Caco-2 (cell line): Measurements from ENCODE around the gene TSSK2. TPM values are rescaled to one million over a fixed set of nuclear protein-coding genes. Genes with fewer than 3 reads are reported as not detected.

Source experiments
- BruUV-seq: library from RNA; stranded (reverse); fragments of 400-500 nt; replicated peaks from 2 replicates; lab custom pipeline; 2021; lab: Mats Ljungman, UMichigan
- CTCF ChIA-PET: fragments of 300-600 bp; sonication (Branson Sonifier 250); formaldehyde crosslinking; loops from one replicate; lab custom pipeline; 2022; ENCODE audit warnings: antibody characterized with exemption; lab: Charles Lee
- POLR2A ChIA-PET: fragments of 300-600 bp; sonication (Branson Sonifier 250); formaldehyde crosslinking; loops from one replicate; lab custom pipeline; 2022; ENCODE audit warnings: antibody characterized with exemption; lab: Charles Lee
- DNase-seq, 2 experiments: peaks; one replicate each; pipeline versions ENCODE4 v3.0.0 to v3.0.0-alpha.2; 2020 to 2022
- H3K27me3 ChIP-seq: replicated peaks from 2 replicates; pipeline ENCODE4 v1.6.0; 2011; ENCODE audit warnings: low read length; ENCODE audit not compliant: control insufficient read depth, insufficient read depth
- H3K36me3 ChIP-seq: 2 replicates; pipeline ENCODE4 v1.5.1; 2011; ENCODE audit warnings: low read length; ENCODE audit not compliant: control insufficient read depth, insufficient read depth
- H3K4me1 ChIP-seq: fragments of 250-450 bp; sonication (Bioruptor Pico); 2 replicates; pipeline ENCODE4 v1.5.1; 2020; ENCODE audit warnings: mild to moderate bottlenecking
- H3K4me3 ChIP-seq: 2 replicates; pipeline ENCODE4 v1.5.1; 2011; ENCODE audit warnings: low read depth, mild to moderate bottlenecking, control low read depth, low read length
- H3K9me3 ChIP-seq: fragments of 250-450 bp; sonication (Bioruptor Pico); 2 replicates; pipeline ENCODE4 v1.5.1; 2020; ENCODE audit warnings: mild to moderate bottlenecking, moderate library complexity
- H3K27ac Mint-ChIP-seq: one replicate; pipeline ENCODE4 v1.8.0; 2022; ENCODE audit warnings: mixed read lengths; ENCODE audit not compliant: unreplicated experiment
- H3K27me3 Mint-ChIP-seq: one replicate; pipeline ENCODE4 v1.8.0; 2022; ENCODE audit warnings: mixed read lengths; ENCODE audit not compliant: insufficient read depth, unreplicated experiment
- H3K36me3 Mint-ChIP-seq: one replicate; pipeline ENCODE4 v1.8.0; 2022; ENCODE audit warnings: mild to moderate bottlenecking, mixed read lengths; ENCODE audit not compliant: insufficient read depth, unreplicated experiment
- H3K4me1 Mint-ChIP-seq: one replicate; pipeline ENCODE4 v1.8.0; 2022; ENCODE audit warnings: low read depth, mixed read lengths; ENCODE audit not compliant: unreplicated experiment
- H3K4me3 Mint-ChIP-seq: one replicate; pipeline ENCODE4 v1.8.0; 2022; ENCODE audit warnings: mild to moderate bottlenecking, moderate library complexity, mixed read lengths; ENCODE audit not compliant: unreplicated experiment
- H3K9me3 Mint-ChIP-seq: one replicate; pipeline ENCODE4 v1.8.0; 2022; ENCODE audit warnings: mixed read lengths; ENCODE audit not compliant: unreplicated experiment
- intact Hi-C: fragments of 100-400 bp; cut with micrococcal nuclease; formaldehyde crosslinking; loops from one replicate; pipeline ENCODE4 v1.10.0; 2022; ENCODE audit not compliant: unreplicated experiment
- total RNA-seq: library from RNA; stranded (reverse); gene quantifications from 2 replicates; pipeline ENCODE4 v1.2.3, GENCODE V29; 2022
- TF ChIP-seq, protein P1 (sequence below), 2 experiments: fragments of 200-600 bp in 1 of 2; IDR thresholded peaks; 1 replicate in 1 of 2; 2 replicates in 1 of 2; pipeline versions ENCODE4 v1.5.1 to v1.8.0; 2011 to 2022; ENCODE audit warnings: antibody characterized with exemption in 1 of 2, control low read depth in 1 of 2, inconsistent platforms in 1 of 2, low read depth in 1 of 2, low read length in 1 of 2, mild to moderate bottlenecking in 1 of 2, moderate library complexity in 1 of 2; ENCODE audit not compliant: insufficient read depth in 1 of 2, severe bottlenecking in 1 of 2, unreplicated experiment in 1 of 2

Gene TSSK2
- total RNA-seq, 1 experiment from 2014 or later, result not detected

DNA sequence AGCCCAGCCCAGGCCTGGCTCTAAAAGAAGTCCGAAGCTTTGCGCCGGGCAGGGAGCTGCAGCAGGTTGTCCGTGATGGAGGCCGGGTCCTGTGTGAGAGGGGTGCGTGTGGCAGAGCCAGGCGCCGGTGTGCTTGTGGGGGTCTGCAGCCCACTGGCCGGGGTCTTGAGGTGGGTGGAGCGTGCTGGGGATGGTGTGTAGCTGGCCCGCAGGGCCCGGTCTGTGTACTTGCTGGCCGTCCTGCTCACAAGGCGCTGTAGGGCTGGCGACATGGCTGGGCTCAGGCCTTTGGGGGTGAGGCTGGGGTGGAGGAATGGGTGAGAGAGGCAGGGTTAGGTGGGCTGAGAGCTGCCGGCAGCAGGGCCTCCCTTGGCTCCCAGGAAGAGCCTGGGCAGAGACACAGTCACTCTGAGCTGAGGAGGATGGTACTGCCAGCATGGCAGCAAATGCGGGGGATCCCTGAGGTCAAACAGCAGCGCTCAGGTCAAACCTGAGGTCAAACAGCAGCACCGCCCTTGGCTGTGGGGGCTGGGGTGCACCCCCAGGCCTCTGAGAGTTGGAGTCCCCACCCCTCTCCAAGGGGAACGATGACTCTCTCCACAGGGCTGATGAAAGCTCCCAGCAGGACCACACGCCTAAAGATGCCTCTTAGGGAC lies 3.2 kb downstream of the TSSK2 start:
- H3K27me3 Mint-ChIP-seq, result no peaks in the 10 kb centered on the region
- Histone ChIP-seq H3K4me3 (no peak overlapping the region), H3K4me1 (no peaks in the 10 kb centered on the region), H3K9me3 (no peaks in the 10 kb centered on the region), H3K36me3 (peaks cover 2% of the 10 kb centered on the region; the same call in 1 of the 2 replicates), H3K27me3 (no peaks in the 10 kb centered on the region)
- ChIA-PET CTCF (no interaction called here), POLR2A (no interaction called here)
- DNase-seq, result no peak
- H3K4me1 Mint-ChIP-seq, result no peaks in the 10 kb centered on the region
- TF ChIP-seq, protein P1, sequence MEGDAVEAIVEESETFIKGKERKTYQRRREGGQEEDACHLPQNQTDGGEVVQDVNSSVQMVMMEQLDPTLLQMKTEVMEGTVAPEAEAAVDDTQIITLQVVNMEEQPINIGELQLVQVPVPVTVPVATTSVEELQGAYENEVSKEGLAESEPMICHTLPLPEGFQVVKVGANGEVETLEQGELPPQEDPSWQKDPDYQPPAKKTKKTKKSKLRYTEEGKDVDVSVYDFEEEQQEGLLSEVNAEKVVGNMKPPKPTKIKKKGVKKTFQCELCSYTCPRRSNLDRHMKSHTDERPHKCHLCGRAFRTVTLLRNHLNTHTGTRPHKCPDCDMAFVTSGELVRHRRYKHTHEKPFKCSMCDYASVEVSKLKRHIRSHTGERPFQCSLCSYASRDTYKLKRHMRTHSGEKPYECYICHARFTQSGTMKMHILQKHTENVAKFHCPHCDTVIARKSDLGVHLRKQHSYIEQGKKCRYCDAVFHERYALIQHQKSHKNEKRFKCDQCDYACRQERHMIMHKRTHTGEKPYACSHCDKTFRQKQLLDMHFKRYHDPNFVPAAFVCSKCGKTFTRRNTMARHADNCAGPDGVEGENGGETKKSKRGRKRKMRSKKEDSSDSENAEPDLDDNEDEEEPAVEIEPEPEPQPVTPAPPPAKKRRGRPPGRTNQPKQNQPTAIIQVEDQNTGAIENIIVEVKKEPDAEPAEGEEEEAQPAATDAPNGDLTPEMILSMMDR (IDR thresholded peaks at IDR 0.05; ENCODE audit: insufficient read depth in 1 of 2, low read depth in 1 of 2, low read length in 1 of 2, severe bottlenecking in 1 of 2, unreplicated experiment in 1 of 2), result no peak
- intact Hi-C loops, result no loop called here
- H3K36me3 Mint-ChIP-seq, result peaks cover 14% of the 10 kb centered on the region
- H3K27ac Mint-ChIP-seq, result no peak overlapping the region
- no TSS peak for BruUV-seq
- H3K4me3 Mint-ChIP-seq, result no peak overlapping the region
- no peaks in the 10 kb centered on the region for H3K9me3 Mint-ChIP-seq

DNA sequence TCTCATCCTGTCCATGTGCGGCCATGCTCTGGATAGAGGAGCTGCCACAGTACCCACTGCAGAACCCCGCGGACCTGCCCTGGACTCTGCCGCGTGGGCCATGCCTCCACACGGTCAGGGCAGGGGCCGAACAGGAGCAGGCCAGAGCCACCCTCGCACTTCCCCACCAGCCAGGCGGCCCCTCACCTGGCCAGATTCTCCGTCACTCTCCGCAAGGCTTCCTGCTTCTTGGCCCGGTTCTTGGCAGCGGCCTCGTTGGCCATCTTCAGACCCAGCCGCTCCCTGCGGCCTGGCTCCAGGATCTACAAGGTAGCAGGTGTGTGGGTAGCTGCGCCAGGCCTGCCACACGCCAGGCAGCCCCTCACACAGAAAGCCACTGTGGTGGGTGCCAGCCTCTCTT lies 3.8 kb downstream of the TSSK2 start:
- Histone ChIP-seq H3K4me1 (no peaks in the 10 kb centered on the region), H3K36me3 (peaks cover 2% of the 10 kb centered on the region; the same call in 1 of the 2 replicates), H3K4me3 (no peak overlapping the region), H3K9me3 (no peaks in the 10 kb centered on the region), H3K27me3 (no peaks in the 10 kb centered on the region)
- ChIA-PET POLR2A (no interaction called here), CTCF (no interaction called here)
- no peak overlapping the region for H3K27ac Mint-ChIP-seq
- peaks cover 14% of the 10 kb centered on the region for H3K36me3 Mint-ChIP-seq
- intact Hi-C loops, result no loop called here
- no peak overlapping the region for H3K4me3 Mint-ChIP-seq
- no peaks in the 10 kb centered on the region for H3K4me1 Mint-ChIP-seq
- H3K9me3 Mint-ChIP-seq, result no peaks in the 10 kb centered on the region
- BruUV-seq, result no TSS peak
- no peaks in the 10 kb centered on the region for H3K27me3 Mint-ChIP-seq
- TF ChIP-seq, protein P1 (IDR thresholded peaks at IDR 0.05; ENCODE audit: insufficient read depth in 1 of 2, low read depth in 1 of 2, low read length in 1 of 2, severe bottlenecking in 1 of 2, unreplicated experiment in 1 of 2), result no peak
- DNase-seq, result no peak

GRCh38 chr22:19136915-19137314 lies 5.8 kb downstream of the TSSK2 start:
- H3K36me3 ChIP-seq, result peaks cover 2% of the 10 kb centered on the region; the same call in 1 of the 2 replicates
- H3K27me3 Mint-ChIP-seq, result no peaks in the 10 kb centered on the region
- peaks cover 29% of the 10 kb centered on the region for H3K36me3 Mint-ChIP-seq

More at GRCh38 chr22:19136915-19137314, 5.8 kb downstream of the TSSK2 start:
- intact Hi-C loops, result no loop called here
- no peak overlapping the region for H3K4me3 Mint-ChIP-seq
- H3K27ac Mint-ChIP-seq, result no peak overlapping the region
- TF ChIP-seq, protein P1 (IDR thresholded peaks at IDR 0.05; ENCODE audit: insufficient read depth in 1 of 2, low read depth in 1 of 2, low read length in 1 of 2, severe bottlenecking in 1 of 2, unreplicated experiment in 1 of 2), result no peak
- no peaks in the 10 kb centered on the region for H3K4me1 Mint-ChIP-seq
- no peak for DNase-seq
- H3K9me3 ChIP-seq, result no peaks in the 10 kb centered on the region
- no peaks in the 10 kb centered on the region for H3K4me1 ChIP-seq
- H3K4me3 ChIP-seq, result no peak overlapping the region
- POLR2A ChIA-PET, result no interaction called here
- H3K27me3 ChIP-seq, result no peaks in the 10 kb centered on the region
- H3K9me3 Mint-ChIP-seq, result no peaks in the 10 kb centered on the region
- no TSS peak for BruUV-seq
- CTCF ChIA-PET, result no interaction called here
